ENCODE measurements around the gene IRF7.

- TF ChIP-seq POLR2AphosphoS5 (IDR thresholded peaks at IDR 0.05; ENCODE audit: borderline replicate concordance, low read depth, low read length) (no peak), EZH2 (IDR thresholded peaks at IDR 0.05) (no peak)
Observed at GRCh38 chr11:607020-607780, 8.6 kb downstream of the IRF7 start.
